HS-5 (cell line): Measurements from ENCODE around the gene PSG2.
"Not testable (repeated sequence)": the region's sequence is repeated elsewhere in the genome, so short reads cannot be mapped to it uniquely, and the experiment has no call there.

Experiments
- DNase-seq: peaks from one replicate; pipeline ENCODE4 v3.0.0-alpha.2; 2012; ENCODE audit warnings: low read depth

PSG2 gene

GRCh38 chr19:43077881-43078280, 4.6 kb downstream of the PSG2 start:
- peak; percentile 87 for DNase-seq

- not testable (repeated sequence) for DNase-seq
Observed at GRCh38 chr19:43062418-43062817, 20.1 kb downstream of the PSG2 start.

- peak; percentile 42 for DNase-seq
Observed at GRCh38 chr19:43061326-43061725, 21.2 kb downstream of the PSG2 start.

DNA sequence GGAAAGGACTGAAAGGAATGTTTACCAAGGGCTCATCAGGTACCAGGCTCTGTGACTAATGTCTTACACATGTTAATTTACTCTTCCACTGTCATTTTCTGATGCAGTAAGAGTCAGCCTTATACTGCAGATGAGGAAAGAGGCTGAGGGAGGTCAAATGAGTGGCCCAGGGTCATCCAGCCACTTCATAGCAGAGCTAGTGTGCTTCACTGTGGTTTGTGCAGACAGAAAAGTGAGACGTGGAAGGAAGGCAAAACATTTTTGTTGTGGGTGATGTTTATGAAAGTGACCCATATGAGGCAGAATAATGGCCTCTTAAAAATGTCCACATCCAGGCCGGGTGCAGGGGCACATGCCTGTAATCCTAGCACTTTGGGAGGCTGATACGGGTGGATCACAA, 22.2 kb downstream of the PSG2 start:
- peak; percentile 53 for DNase-seq

DNA sequence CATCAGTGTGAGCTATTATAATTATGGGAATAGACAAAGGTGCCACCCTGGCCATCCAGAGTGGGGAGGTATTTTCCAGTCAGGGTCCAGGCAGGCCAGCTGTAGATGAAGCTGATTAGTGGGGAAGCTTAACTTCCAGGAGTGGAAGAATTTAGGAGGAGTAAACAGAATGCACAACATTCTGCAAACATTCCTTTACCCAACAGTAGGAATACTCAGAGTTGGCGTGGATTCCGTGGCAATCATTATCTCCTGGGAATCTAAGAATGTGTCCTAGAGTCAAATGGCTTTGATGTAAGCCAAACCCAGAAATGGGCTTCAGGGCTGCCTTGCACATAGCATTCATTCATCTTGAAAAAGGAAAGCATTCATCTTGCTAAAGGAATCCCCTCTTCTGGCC, 23.0 kb downstream of the PSG2 start:
- DNase-seq, result not testable (repeated sequence)

DNA sequence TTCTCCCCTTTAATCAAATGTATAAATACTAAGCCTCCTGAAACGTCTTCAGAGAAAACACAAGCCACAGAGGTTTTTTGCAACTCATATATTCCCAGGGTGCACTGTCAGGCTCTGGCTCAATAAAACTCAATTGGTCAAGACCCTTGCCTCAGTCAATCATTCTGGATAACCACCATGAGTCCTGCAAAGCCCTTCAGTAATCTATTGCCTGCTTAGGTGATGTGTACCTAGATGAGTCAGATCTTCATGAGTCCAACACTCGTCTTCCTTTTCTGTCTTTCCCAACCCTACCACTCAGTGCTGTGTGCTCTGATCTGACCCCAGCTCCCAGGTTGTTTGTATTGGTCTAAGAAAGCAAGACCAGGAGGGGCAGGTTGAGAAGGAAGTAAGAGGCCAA, 24.1 kb downstream of the PSG2 start:
- not testable (repeated sequence) for DNase-seq

DNA sequence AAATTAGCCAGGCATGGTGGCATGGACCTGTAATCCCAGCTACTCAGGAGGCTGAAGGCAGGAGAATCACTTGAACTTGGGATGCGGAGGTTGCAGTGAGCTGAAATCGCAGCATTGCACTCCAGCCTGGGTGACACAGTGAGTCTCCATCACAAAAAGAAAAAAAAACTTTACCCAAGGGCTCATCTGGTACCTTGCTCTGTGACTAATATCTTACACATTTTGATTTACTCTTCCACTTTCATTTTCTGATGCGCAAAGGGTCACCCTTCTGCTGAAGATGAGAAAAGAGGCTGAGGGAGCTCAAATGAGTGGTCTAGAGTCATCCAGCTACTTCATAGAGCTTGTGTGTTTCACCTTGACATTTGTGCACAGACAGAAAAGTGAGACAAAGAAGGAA, 34.5 kb downstream of the PSG2 start:
- DNase-seq, result not testable (repeated sequence)

- not testable (repeated sequence) for DNase-seq
Observed at GRCh38 chr19:43046578-43046977, 35.9 kb downstream of the PSG2 start.

- not testable (repeated sequence) for DNase-seq
Observed at GRCh38 chr19:43043492-43044180, 38.9 kb downstream of the PSG2 start.

- peak; percentile 38 for DNase-seq
Observed at GRCh38 chr19:43031645-43032044, 50.9 kb downstream of the PSG2 start.

DNA sequence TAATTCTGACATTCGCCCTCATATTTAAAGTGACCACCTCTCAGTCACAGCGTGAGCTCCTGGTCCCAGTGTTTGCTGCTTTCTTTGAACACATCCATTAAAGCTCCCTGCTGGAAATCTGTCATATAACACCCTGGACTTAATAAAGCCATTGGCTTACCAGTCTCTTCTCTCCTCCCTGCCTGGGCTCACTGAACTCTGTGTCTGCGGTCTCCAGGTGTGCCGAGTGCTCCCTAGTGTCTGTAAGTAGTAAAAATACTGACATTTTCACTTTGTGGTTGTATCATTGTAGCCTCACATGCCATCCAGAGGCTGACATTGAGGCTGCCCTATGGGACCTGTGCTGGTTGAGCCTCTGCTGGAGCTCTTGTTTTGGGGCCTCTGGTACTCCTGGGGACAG, 53.6 kb downstream of the PSG2 start:
- DNase-seq, result no peak

- DNase-seq, result not testable (repeated sequence)
Observed at GRCh38 chr19:43027985-43028384, 54.5 kb downstream of the PSG2 start.

GRCh38 chr19:43027061-43027460, 55.4 kb downstream of the PSG2 start:
- not testable (repeated sequence) for DNase-seq

GRCh38 chr19:43026369-43026768, 56.1 kb downstream of the PSG2 start, which contains the start of gene PSG11:
PSG11 (minus strand) TSS chr19:43026469; CDS start chr19:43026372, 97 bp downstream.
- not testable (repeated sequence) for DNase-seq

DNA sequence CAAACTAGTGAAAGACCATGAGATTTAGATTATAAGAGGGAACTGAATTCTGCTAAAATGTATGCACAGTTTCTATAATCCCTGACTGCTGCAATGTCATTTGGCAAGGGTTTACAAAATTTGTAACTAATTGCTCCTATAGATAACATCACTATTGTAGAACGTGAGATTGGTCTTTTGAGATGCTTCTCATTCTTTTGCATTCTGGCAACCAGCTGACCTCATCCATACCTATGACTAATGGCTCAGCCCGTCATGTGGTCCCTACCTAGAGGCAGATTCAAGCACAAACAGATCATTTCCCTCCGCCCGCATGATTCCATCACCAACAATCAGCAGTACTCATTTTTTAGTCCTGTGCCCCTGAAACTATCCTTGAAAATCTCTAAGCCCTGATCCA, 60.4 kb downstream of the PSG2 start:
- DNase-seq, result peak; percentile 80

DNA sequence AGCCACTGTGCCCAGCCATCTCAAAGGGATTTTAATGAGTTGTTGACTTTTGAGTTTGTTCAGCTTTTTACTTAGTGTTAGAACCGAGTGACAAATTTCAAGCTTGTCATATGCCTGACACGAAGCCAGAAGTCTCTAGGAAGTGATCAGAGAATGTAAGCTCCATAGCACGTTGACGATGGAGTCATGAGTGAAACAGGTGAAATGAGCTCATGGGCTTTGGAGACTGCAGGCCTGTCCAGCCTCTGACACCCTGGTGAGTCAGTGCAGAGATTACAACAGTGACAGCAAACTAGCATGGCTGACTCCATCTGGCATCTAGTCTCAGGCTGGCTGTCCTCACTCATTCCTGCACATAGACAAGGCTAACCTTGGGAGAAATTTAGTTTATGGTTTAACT, 60.9 kb downstream of the PSG2 start:
- peak; percentile 95 for DNase-seq

GRCh38 chr19:43019588-43019987, 62.9 kb downstream of the PSG2 start:
- not testable (repeated sequence) for DNase-seq
